DOHH2 (cell line): ENCODE measurements around the gene MEGF11.

ENCODE experiments used
- EZH2phosphoT487 ChIP-seq: fragments of 200-600 bp; sonication (generic); IDR thresholded peaks from 2 replicates; pipeline ENCODE4 v1.6.1; 2017; ENCODE audit warnings: borderline replicate concordance, mild to moderate bottlenecking, antibody characterized with exemption, low read length, moderate library complexity, mixed read lengths
- TF ChIP-seq, protein P1 (sequence below): fragments of 200-600 bp; sonication (generic); IDR thresholded peaks from one replicate; pipeline ENCODE4 v1.5.1; 2014; ENCODE audit warnings: antibody characterized with exemption, mild to moderate bottlenecking, low read depth, low read length; ENCODE audit not compliant: poor library complexity, severe bottlenecking

DNA sequence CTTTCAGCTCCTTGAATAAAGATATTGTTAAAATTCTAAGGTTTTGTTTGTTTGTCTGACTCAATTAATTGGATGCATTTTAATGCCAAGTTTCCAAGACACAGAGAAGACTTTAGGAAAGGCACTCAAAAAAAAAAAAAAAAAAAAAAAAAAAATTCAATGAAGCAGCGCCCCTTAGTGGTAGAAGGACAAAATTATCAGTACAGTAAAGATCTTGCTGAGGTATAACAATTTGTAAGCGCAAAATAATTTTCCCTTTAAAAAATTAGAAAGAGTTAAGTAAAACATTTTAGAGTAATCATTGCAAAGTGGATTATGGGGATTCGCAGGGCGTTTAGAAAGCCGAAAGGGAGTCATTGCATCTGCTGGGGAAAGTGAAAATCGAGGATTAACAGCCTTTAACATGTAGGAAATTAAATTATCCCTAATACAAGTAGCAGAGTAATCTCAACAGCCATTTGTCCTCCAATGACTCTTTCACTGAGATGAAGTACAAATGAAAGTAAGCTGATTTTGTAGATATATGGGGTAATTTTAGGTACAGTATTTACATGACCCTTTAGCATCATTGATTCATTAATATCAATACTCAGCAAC, 34.0 kb upstream of the MEGF11 start:
- TF ChIP-seq, protein P1, sequence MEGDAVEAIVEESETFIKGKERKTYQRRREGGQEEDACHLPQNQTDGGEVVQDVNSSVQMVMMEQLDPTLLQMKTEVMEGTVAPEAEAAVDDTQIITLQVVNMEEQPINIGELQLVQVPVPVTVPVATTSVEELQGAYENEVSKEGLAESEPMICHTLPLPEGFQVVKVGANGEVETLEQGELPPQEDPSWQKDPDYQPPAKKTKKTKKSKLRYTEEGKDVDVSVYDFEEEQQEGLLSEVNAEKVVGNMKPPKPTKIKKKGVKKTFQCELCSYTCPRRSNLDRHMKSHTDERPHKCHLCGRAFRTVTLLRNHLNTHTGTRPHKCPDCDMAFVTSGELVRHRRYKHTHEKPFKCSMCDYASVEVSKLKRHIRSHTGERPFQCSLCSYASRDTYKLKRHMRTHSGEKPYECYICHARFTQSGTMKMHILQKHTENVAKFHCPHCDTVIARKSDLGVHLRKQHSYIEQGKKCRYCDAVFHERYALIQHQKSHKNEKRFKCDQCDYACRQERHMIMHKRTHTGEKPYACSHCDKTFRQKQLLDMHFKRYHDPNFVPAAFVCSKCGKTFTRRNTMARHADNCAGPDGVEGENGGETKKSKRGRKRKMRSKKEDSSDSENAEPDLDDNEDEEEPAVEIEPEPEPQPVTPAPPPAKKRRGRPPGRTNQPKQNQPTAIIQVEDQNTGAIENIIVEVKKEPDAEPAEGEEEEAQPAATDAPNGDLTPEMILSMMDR = peak; percentile 45
- TF ChIP-seq EZH2phosphoT487 = no peak
